Peyer's patch (tissue), 4 donors: ENCODE measurements around the gene RIC1.

Experiments
- POLR2A ChIP-seq, 2 donors: fragments of 450-650 bp; IDR thresholded peaks; one replicate each; pipeline ENCODE4 v1.5.1; 2017; ENCODE audit warnings: antibody characterized with exemption in 2 of 2, mild to moderate bottlenecking in 2 of 2, moderate library complexity in 2 of 2
- TF ChIP-seq, protein P1 (sequence below), 6 experiments: fragments of 450-650 bp in 4 of 6; fragments of 200-600 bp in 2 of 6; sonication (generic) in 1 of 6; IDR thresholded peaks; one replicate each; pipeline ENCODE4 v1.5.1; 2017 to 2019; ENCODE audit warnings: antibody characterized with exemption in 6 of 6, mild to moderate bottlenecking in 3 of 6, moderate library complexity in 1 of 6

DNA sequence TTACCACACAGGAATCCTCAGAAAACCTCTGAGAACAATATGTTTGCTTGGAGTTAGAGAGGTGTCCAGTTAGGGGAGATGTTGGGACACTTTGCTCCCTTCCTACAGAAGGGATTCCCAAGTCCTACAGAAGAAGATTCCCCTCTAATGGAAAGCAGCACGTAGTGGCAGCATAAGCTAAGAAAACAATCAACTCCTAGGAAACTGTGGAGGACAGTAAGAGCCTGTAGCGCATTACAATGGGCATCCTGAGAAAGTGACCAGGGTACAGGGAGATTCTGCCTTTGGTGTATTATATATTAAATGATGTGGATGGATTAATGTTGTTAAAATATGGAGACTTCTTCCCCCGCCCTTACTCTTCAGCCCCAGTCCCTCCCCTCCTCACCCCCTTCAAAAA, 13.9 kb upstream of the RIC1 start:
- TF ChIP-seq, protein P1, sequence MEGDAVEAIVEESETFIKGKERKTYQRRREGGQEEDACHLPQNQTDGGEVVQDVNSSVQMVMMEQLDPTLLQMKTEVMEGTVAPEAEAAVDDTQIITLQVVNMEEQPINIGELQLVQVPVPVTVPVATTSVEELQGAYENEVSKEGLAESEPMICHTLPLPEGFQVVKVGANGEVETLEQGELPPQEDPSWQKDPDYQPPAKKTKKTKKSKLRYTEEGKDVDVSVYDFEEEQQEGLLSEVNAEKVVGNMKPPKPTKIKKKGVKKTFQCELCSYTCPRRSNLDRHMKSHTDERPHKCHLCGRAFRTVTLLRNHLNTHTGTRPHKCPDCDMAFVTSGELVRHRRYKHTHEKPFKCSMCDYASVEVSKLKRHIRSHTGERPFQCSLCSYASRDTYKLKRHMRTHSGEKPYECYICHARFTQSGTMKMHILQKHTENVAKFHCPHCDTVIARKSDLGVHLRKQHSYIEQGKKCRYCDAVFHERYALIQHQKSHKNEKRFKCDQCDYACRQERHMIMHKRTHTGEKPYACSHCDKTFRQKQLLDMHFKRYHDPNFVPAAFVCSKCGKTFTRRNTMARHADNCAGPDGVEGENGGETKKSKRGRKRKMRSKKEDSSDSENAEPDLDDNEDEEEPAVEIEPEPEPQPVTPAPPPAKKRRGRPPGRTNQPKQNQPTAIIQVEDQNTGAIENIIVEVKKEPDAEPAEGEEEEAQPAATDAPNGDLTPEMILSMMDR (IDR thresholded peaks at IDR 0.05) = no peak
- no peak for TF ChIP-seq POLR2A (IDR thresholded peaks at IDR 0.05)
